ENCODE measurements around the gene SHISA9.

SHISA9 gene

DNA sequence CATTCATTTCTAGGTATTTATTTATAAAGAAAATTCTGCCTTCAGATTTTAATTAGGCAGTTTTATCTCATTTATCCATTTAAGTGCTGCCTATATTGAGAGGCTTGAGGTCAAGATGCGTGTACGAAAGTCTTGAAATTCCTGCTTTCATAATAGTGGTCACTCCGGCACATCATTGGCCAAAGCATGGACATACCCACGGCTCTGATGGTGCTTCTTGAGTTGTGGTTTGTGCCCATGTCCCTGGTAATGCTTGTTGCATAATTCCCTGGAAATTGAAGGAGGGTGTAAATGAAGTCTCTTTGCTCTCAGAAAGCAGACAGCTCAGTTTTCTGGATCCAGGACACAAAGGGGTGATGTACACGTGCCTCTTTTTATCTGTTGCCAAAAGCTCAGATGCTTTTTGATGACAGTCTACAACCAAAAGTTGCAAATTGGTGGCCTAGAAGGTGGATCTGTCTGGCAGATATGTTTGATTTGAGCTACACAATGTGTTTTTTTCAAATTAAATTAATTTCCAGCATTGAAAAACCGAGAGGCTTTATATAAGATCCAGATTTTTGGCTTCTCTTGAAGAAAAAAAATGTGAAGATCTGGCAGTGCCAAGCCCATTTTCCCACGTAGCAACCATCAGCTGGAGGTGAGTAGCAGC lies 94.4 kb downstream of the SHISA9 start:
- H3K4me3 ChIP-seq (ENCODE audit: control insufficient read depth, low read depth, low read length), result no peak overlapping the region
- TF ChIP-seq, protein P1, sequence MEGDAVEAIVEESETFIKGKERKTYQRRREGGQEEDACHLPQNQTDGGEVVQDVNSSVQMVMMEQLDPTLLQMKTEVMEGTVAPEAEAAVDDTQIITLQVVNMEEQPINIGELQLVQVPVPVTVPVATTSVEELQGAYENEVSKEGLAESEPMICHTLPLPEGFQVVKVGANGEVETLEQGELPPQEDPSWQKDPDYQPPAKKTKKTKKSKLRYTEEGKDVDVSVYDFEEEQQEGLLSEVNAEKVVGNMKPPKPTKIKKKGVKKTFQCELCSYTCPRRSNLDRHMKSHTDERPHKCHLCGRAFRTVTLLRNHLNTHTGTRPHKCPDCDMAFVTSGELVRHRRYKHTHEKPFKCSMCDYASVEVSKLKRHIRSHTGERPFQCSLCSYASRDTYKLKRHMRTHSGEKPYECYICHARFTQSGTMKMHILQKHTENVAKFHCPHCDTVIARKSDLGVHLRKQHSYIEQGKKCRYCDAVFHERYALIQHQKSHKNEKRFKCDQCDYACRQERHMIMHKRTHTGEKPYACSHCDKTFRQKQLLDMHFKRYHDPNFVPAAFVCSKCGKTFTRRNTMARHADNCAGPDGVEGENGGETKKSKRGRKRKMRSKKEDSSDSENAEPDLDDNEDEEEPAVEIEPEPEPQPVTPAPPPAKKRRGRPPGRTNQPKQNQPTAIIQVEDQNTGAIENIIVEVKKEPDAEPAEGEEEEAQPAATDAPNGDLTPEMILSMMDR (IDR thresholded peaks at IDR 0.05; ENCODE audit: control insufficient read depth, insufficient read depth, low read depth, low read length, missing control alignments), result no peak
- no peak for DNase-seq (ENCODE audit: low read depth)

DNA sequence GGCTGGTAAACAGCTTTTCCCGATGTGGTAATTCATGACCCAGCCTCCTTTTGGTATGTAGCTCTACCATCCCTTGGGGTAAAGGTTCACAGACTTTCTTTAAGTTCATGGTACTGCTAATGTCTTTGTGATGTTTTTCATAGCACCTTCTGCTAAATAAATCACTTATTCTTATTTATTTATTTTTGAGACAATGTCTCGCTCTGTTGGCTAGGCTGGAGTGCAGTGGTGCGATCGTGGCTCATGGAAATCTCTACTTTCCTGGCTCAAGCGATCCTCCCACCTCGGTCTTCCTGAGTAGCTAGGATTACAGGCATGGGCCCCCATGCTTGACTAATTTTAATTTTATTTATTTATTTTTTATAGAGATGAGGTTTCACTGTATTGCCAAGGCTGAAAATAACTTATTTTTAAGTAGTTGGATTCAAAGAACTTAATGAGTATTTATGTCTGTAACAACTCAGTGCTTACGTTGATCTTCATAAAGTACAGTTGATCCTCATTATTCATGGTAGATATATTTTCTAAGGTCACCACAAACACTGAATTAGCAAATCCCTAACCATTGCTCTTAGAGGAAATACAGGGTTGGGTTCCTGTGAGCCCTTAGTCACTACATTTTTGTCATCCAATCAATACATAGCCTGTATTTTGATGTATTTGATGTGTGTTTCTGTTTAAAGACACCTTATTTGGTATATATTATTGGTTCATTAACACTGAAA lies 97.1 kb downstream of the SHISA9 start:
- H3K4me3 ChIP-seq (ENCODE audit: control insufficient read depth, low read depth, low read length), result no peak overlapping the region
- DNase-seq (ENCODE audit: low read depth), result no peak
- TF ChIP-seq, protein P1 (IDR thresholded peaks at IDR 0.05; ENCODE audit: control insufficient read depth, insufficient read depth, low read depth, low read length, missing control alignments), result no peak

DNA sequence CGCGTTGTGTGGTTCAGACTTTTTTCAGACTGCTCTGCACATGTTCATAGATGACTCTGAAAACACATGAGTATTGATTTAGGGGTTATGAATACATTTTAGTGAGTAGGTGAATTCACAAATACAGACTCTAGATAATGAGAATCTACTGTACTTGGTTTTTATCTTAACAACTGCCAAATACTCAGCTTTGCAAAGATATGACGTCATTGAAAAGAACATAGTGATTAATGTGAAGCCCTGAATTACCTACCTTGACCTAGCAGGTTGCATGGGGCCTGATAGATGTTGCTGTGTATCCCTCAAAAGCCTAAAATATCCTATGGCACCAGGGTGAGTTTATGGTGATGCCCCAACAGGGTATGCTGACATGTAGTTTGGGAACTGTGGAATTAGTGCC lies 98.0 kb downstream of the SHISA9 start:
- H3K4me3 ChIP-seq (ENCODE audit: control insufficient read depth, low read depth, low read length), result no peak overlapping the region
- TF ChIP-seq, protein P1 (IDR thresholded peaks at IDR 0.05; ENCODE audit: control insufficient read depth, insufficient read depth, low read depth, low read length, missing control alignments), result no peak
- DNase-seq (ENCODE audit: low read depth), result no peak

DNA sequence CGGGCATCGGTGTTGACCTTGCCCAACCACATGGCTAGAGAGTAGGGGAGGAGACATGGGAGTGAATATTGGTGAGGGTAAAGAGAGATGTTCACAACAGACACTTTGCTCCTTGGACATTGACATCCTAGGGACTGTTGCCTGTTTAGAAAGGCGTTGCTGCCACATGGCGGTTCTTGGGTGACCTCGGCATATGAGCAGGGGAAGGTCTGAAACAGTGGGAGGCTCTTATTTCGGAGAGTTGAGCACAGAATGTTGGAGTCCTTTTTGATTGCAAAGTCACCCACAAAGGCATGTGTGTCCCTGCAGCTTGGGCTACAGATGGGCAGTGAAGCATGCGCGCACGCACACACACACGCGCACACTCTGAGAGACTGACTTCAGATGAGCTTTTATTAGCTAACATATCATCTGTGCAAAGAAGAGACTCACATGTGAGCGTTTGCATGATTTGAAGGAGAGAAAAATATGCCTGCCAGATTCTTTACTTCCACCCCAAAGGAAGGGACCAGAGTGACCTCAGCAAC lies 104.4 kb downstream of the SHISA9 start:
- TF ChIP-seq, protein P1 (IDR thresholded peaks at IDR 0.05; ENCODE audit: control insufficient read depth, insufficient read depth, low read depth, low read length, missing control alignments), result no peak
- H3K4me3 ChIP-seq (ENCODE audit: control insufficient read depth, low read depth, low read length), result no peak overlapping the region
- DNase-seq (ENCODE audit: low read depth), result no peak

DNA sequence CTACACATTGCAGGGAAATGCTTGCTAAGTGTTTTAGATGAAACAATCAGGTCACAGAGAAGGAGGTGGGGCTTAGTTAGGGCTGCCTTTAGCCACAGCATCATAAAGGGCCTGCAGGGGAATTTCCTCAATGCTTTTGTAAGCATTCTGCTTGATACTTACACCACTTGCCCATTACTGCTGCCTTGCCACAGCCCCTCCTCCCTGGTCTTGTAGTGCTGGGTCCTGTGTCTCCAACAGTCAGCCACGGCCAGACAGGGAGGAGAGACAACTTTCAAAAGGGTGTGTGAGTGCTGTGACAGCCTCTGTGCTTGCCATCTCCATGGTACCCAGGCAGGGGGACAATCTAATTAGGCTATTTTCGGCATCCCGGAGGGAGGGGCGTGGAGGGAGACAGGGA lies 111.2 kb downstream of the SHISA9 start:
- no peak for DNase-seq (ENCODE audit: low read depth)
- no peak overlapping the region for H3K4me3 ChIP-seq (ENCODE audit: control insufficient read depth, low read depth, low read length)
- TF ChIP-seq, protein P1 (IDR thresholded peaks at IDR 0.05; ENCODE audit: control insufficient read depth, insufficient read depth, low read depth, low read length, missing control alignments), result no peak

DNA sequence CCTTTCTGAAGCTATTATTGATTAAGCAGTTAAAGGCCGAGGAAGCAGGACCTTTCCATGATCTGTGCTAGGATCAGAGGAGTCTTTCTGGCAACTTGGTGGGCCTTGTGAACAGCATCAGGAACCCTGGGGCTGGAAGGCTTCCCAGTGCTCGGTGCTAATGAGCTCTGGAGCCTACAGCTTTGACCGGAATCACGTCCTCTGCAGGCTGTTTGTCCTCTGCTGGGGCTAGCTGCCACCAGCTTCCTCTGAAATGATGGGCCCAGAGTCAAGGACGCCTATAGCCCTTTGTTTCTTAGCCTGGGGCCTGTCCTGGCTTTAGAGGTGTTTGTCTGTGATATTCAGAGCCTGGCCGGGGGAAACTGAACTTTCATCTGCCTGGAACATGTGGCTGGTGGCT lies 111.6 kb downstream of the SHISA9 start:
- no peak for DNase-seq (ENCODE audit: low read depth)
- TF ChIP-seq, protein P1 (IDR thresholded peaks at IDR 0.05; ENCODE audit: control insufficient read depth, insufficient read depth, low read depth, low read length, missing control alignments), result no peak
- no peak overlapping the region for H3K4me3 ChIP-seq (ENCODE audit: control insufficient read depth, low read depth, low read length)

All from AG09309 (cell line).